Astrocyte (in vitro differentiated cells and primary cell): Measurements from ENCODE around the gene RCAN2. TPM values are rescaled to one million over a fixed set of nuclear protein-coding genes. Genes with fewer than 3 reads are reported as not detected.

Experiments used
- DNase-seq: peaks from one replicate; pipeline ENCODE4 v3.0.0-alpha.2; 2010; ENCODE audit warnings: low read depth
- FAIRE-seq: peaks from 2 replicates; lab custom pipeline; 2011; peaks lifted over from hg19 to GRCh38; lab: Jason Lieb, UNC
- H2AFZ ChIP-seq: 2 replicates; pipeline ENCODE4 v1.6.0; 2012; ENCODE audit warnings: low read depth, low read length, inconsistent platforms
- H3K27ac ChIP-seq: 2 replicates; pipeline ENCODE4 v1.5.1; 2011; ENCODE audit warnings: low read depth, low read length, inconsistent platforms
- H3K27me3 ChIP-seq: 2 replicates; pipeline ENCODE4 v1.6.0; 2011; ENCODE audit warnings: low read length, inconsistent platforms; ENCODE audit not compliant: insufficient read depth
- H3K36me3 ChIP-seq: 2 replicates; pipeline ENCODE4 v1.5.1; 2011; ENCODE audit warnings: low read length, inconsistent platforms; ENCODE audit not compliant: insufficient read depth
- H3K4me1 ChIP-seq: 2 replicates; pipeline ENCODE4 v1.5.1; 2011; ENCODE audit warnings: low read length, inconsistent platforms; ENCODE audit not compliant: insufficient read depth
- H3K4me2 ChIP-seq: 2 replicates; pipeline ENCODE4 v1.6.0; 2012; ENCODE audit warnings: low read length, inconsistent platforms
- H3K4me3 ChIP-seq: 2 replicates; pipeline ENCODE4 v1.5.1; 2011; ENCODE audit warnings: low read depth, mild to moderate bottlenecking, low read length, inconsistent platforms; ENCODE audit not compliant: insufficient read depth
- H3K79me2 ChIP-seq: 2 replicates; pipeline ENCODE4 v1.6.0; 2012; ENCODE audit warnings: mild to moderate bottlenecking, low read length, inconsistent platforms; ENCODE audit not compliant: insufficient read depth
- H3K9ac ChIP-seq: 2 replicates; pipeline ENCODE4 v1.6.0; 2012; ENCODE audit warnings: mild to moderate bottlenecking, low read length, inconsistent platforms
- H3K9me3 ChIP-seq: 2 replicates; pipeline ENCODE4 v1.5.1; 2012; ENCODE audit warnings: low read depth, mild to moderate bottlenecking, low read length, inconsistent platforms; ENCODE audit not compliant: insufficient read depth
- H4K20me1 ChIP-seq: 2 replicates; pipeline ENCODE4 v1.6.0; 2012; ENCODE audit warnings: low read length, inconsistent platforms; ENCODE audit not compliant: insufficient read depth
- H3K27ac Mint-ChIP-seq: one replicate; pipeline ENCODE4 v1.8.0; 2021; ENCODE audit warnings: mild to moderate bottlenecking, mixed read lengths; ENCODE audit not compliant: unreplicated experiment
- H3K27me3 Mint-ChIP-seq: one replicate; pipeline ENCODE4 v1.8.0; 2021; ENCODE audit warnings: low read depth, mixed read lengths; ENCODE audit not compliant: unreplicated experiment
- H3K36me3 Mint-ChIP-seq: one replicate; pipeline ENCODE4 v1.8.0; 2021; ENCODE audit warnings: low read depth, mixed read lengths; ENCODE audit not compliant: unreplicated experiment
- H3K4me1 Mint-ChIP-seq: one replicate; pipeline ENCODE4 v1.8.0; 2021; ENCODE audit warnings: low read depth, mixed read lengths; ENCODE audit not compliant: unreplicated experiment
- H3K4me3 Mint-ChIP-seq: one replicate; pipeline ENCODE4 v1.8.0; 2021; ENCODE audit warnings: mild to moderate bottlenecking, moderate library complexity, mixed read lengths; ENCODE audit not compliant: unreplicated experiment
- H3K9me3 Mint-ChIP-seq: one replicate; pipeline ENCODE4 v1.8.0; 2021; ENCODE audit warnings: mild to moderate bottlenecking, mixed read lengths; ENCODE audit not compliant: unreplicated experiment
- EZH2 ChIP-seq: IDR thresholded peaks from 2 replicates; pipeline ENCODE4 v1.6.1; 2012; ENCODE audit warnings: mild to moderate bottlenecking, low read length, inconsistent platforms; ENCODE audit not compliant: insufficient read depth
- total RNA-seq: library from RNA; stranded (reverse); gene quantifications from 2 replicates; pipeline ENCODE4 v1.2.1, GENCODE V29; 2021
- TF ChIP-seq, protein P1 (sequence below): IDR thresholded peaks from 2 replicates; pipeline ENCODE4 v1.5.1; 2011; ENCODE audit warnings: low read depth, mild to moderate bottlenecking, inconsistent platforms, low read length, moderate library complexity; ENCODE audit not compliant: insufficient read depth

RCAN2 gene
- total RNA-seq, 1 donor from 2014 or later: 10.6 TPM

DNA sequence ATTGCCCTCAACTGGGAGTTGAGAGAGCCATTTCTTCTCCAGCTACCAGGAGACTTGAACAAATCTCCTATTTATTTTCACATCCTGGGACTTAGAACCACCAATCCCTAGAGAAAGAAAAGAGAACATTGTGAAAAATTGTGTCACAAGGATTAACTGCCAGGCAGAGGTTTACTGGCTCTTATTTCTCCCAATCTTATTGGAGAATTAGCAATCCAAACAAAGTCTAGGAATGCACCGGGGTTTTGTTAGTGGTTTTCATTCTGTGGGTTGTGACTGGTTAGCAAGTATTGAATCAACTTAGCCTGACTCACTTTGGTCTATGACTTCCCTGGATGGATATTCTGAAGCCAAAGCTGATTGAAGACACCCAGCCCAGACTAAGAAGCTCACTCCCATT, 299.3 kb downstream of the RCAN2 start:
- Histone ChIP-seq H3K27ac (no peak overlapping the region), H4K20me1 (no peaks in the 10 kb centered on the region), H3K4me1 (peaks cover 3% of the 10 kb centered on the region), H3K36me3 (no peaks in the 10 kb centered on the region), H3K27me3 (no peaks in the 10 kb centered on the region), H3K79me2 (no peaks in the 10 kb centered on the region), H2AFZ (no peak overlapping the region), H3K9me3 (no peaks in the 10 kb centered on the region), H3K4me2 (peak overlapping the region; percentile 15), H3K4me3 (no peak overlapping the region), H3K9ac (no peak overlapping the region)
- DNase-seq (peak; percentile 93), FAIRE-seq (peak; percentile 97)
- H3K4me1 Mint-ChIP-seq: peaks cover 10% of the 10 kb centered on the region
- H3K9me3 Mint-ChIP-seq: no peaks in the 10 kb centered on the region
- TF ChIP-seq EZH2: no peak
- TF ChIP-seq, protein P1, sequence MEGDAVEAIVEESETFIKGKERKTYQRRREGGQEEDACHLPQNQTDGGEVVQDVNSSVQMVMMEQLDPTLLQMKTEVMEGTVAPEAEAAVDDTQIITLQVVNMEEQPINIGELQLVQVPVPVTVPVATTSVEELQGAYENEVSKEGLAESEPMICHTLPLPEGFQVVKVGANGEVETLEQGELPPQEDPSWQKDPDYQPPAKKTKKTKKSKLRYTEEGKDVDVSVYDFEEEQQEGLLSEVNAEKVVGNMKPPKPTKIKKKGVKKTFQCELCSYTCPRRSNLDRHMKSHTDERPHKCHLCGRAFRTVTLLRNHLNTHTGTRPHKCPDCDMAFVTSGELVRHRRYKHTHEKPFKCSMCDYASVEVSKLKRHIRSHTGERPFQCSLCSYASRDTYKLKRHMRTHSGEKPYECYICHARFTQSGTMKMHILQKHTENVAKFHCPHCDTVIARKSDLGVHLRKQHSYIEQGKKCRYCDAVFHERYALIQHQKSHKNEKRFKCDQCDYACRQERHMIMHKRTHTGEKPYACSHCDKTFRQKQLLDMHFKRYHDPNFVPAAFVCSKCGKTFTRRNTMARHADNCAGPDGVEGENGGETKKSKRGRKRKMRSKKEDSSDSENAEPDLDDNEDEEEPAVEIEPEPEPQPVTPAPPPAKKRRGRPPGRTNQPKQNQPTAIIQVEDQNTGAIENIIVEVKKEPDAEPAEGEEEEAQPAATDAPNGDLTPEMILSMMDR: no peak
- H3K36me3 Mint-ChIP-seq: no peaks in the 10 kb centered on the region
- no peaks in the 10 kb centered on the region for H3K27me3 Mint-ChIP-seq
- no peak overlapping the region for H3K4me3 Mint-ChIP-seq
- no peak overlapping the region for H3K27ac Mint-ChIP-seq

DNA sequence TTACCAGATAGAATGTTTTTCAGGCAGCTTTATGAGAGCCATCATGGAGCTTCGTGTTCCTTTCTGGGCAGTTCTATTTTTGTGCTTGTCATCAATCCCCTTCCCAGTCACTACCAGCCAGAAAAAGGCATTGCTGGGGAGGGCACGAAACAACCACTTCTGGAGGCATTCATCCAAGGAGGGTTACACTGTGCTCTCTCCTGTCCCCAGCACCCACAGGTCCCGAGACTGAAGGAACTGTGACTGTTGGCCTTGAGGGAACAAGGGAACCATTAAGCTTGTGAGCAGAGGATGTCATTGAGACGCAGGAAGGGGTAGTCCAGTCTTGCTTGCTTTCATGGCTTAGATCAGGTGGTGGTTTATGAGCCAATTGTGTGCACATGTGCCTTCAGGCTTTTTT, 300.4 kb downstream of the RCAN2 start:
- Histone ChIP-seq H2AFZ (no peak overlapping the region), H3K9me3 (no peaks in the 10 kb centered on the region), H3K4me2 (no peak overlapping the region), H3K79me2 (no peaks in the 10 kb centered on the region), H4K20me1 (no peaks in the 10 kb centered on the region), H3K9ac (no peak overlapping the region), H3K4me1 (peaks cover 3% of the 10 kb centered on the region), H3K36me3 (no peaks in the 10 kb centered on the region), H3K4me3 (no peak overlapping the region), H3K27me3 (no peaks in the 10 kb centered on the region), H3K27ac (no peak overlapping the region)
- H3K9me3 Mint-ChIP-seq: no peaks in the 10 kb centered on the region
- H3K27me3 Mint-ChIP-seq: no peaks in the 10 kb centered on the region
- H3K27ac Mint-ChIP-seq: no peak overlapping the region
- H3K4me3 Mint-ChIP-seq: no peak overlapping the region
- DNase-seq (no peak), FAIRE-seq (no peak)
- peaks cover 10% of the 10 kb centered on the region for H3K4me1 Mint-ChIP-seq
- H3K36me3 Mint-ChIP-seq: no peaks in the 10 kb centered on the region
- TF ChIP-seq EZH2: no peak
- TF ChIP-seq, protein P1: no peak

DNA sequence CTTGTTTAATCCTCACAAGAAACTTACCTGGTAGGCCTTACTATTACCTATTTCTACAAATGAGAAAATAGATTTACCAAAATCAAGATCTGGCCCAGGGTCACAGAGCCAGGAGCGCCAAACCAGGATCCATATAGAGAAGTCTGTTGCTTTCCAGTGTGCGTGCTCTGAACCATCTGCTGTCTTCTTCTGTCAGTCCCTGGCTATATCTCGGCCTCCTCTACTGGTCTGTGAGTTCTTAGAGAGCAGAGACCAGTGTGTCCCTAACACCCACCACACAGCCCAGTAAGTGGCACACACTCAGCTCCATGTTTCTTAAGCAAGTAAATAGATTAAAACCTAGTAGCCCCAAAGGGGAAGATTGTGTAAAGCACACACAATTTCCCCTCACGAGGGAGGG, 301.5 kb downstream of the RCAN2 start:
- no peak overlapping the region for H3K9ac ChIP-seq
- TF ChIP-seq, protein P1: no peak
- no peak for TF ChIP-seq EZH2
- no peaks in the 10 kb centered on the region for H3K36me3 ChIP-seq
- H3K4me2 ChIP-seq: no peak overlapping the region
- no peaks in the 10 kb centered on the region for H3K9me3 Mint-ChIP-seq
- no peak overlapping the region for H3K27ac Mint-ChIP-seq
- FAIRE-seq: no peak
- no peaks in the 10 kb centered on the region for H3K79me2 ChIP-seq
- no peaks in the 10 kb centered on the region for H3K27me3 Mint-ChIP-seq
- no peak for DNase-seq
- peaks cover 3% of the 10 kb centered on the region for H3K4me1 ChIP-seq
- peaks cover 10% of the 10 kb centered on the region for H3K4me1 Mint-ChIP-seq
- no peak overlapping the region for H2AFZ ChIP-seq
- H3K27me3 ChIP-seq: no peaks in the 10 kb centered on the region
- H4K20me1 ChIP-seq: no peaks in the 10 kb centered on the region
- H3K4me3 Mint-ChIP-seq: no peak overlapping the region
- H3K36me3 Mint-ChIP-seq: no peaks in the 10 kb centered on the region
- H3K27ac ChIP-seq: no peak overlapping the region
- no peaks in the 10 kb centered on the region for H3K9me3 ChIP-seq
- no peak overlapping the region for H3K4me3 ChIP-seq
